AG10803 (cell line): Measurements from ENCODE around the gene SMC1B.
"Not testable (repeated sequence)": the region's sequence is repeated elsewhere in the genome, so short reads cannot be mapped to it uniquely, and the experiment has no call there.

Source experiments
- DNase-seq: peaks from one replicate; pipeline ENCODE4 v3.0.0; 2010; ENCODE audit warnings: low read depth
- H3K4me3 ChIP-seq: 2 replicates; pipeline ENCODE4 v1.5.1; 2011; ENCODE audit warnings: mild to moderate bottlenecking, low read length, control low read depth
- TF ChIP-seq, protein P1 (sequence below): conservative IDR thresholded peaks from 2 replicates; pipeline ENCODE4 v1.5.1; 2011; ENCODE audit warnings: mild to moderate bottlenecking, low read length, control low read depth, inconsistent platforms

SMC1B gene

DNA sequence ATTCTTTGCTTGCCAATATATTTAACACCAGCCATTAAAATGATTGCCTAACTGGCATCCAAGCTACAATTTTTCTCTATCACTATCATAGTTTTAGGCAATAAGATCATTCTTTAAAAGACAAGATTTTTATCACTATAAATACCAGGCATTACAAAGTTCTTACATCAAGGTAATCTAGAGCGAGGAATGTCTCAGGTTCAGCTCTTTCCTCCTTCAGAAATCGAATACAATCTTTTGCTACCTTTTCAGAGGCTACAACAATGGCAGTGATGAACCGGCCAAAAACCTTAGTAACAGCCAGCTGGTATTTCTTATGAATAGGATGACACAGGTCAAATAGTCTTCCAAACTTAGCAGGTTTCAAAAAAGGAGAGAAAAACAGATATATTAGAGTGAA, 23.9 kb downstream of the SMC1B start:
- H3K4me3 ChIP-seq, result no peak overlapping the region
- TF ChIP-seq, protein P1, sequence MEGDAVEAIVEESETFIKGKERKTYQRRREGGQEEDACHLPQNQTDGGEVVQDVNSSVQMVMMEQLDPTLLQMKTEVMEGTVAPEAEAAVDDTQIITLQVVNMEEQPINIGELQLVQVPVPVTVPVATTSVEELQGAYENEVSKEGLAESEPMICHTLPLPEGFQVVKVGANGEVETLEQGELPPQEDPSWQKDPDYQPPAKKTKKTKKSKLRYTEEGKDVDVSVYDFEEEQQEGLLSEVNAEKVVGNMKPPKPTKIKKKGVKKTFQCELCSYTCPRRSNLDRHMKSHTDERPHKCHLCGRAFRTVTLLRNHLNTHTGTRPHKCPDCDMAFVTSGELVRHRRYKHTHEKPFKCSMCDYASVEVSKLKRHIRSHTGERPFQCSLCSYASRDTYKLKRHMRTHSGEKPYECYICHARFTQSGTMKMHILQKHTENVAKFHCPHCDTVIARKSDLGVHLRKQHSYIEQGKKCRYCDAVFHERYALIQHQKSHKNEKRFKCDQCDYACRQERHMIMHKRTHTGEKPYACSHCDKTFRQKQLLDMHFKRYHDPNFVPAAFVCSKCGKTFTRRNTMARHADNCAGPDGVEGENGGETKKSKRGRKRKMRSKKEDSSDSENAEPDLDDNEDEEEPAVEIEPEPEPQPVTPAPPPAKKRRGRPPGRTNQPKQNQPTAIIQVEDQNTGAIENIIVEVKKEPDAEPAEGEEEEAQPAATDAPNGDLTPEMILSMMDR, result no peak
- no peak for DNase-seq

DNA sequence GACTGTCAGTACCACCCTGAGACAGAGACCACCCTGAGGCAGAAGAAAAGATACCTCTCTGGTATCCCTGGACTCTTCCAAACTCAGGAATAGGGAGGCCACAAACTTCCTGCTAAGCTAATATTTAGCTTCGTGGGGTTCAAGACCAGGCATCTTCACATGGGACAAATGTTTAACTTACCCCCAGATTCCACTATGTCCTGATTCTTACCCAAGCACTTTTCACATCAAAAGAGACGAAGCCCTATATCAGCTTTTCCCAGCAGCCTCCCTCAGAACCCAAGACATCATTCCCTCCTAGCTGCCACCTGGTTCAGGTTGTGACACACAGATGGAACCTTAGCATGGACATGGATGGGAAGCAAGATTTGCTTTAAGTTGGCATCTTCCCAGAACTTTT, 32.1 kb downstream of the SMC1B start:
- H3K4me3 ChIP-seq, result no peak overlapping the region
- no peak for DNase-seq
- TF ChIP-seq, protein P1, result no peak

DNA sequence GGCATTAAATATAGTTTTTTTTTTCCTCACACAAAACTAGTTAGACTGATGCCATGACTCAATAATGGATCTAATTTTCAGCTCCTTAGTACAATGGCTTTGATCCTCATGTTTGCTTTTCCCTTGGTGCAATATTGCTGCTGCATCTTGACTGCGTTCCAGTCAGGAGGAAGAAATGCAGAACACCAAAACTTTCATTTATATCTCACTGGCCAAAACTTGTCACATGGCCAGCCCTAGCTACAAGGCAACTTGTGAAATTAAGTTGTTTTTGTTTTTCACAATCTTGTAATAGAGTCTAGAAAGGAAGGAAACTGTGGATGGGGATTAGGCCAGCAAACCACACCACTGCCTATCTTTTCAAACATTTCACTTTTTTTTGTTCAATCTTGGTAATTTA, 36.7 kb downstream of the SMC1B start:
- peak; percentile 12 for DNase-seq
- no peak overlapping the region for H3K4me3 ChIP-seq
- TF ChIP-seq, protein P1, result no peak

DNA sequence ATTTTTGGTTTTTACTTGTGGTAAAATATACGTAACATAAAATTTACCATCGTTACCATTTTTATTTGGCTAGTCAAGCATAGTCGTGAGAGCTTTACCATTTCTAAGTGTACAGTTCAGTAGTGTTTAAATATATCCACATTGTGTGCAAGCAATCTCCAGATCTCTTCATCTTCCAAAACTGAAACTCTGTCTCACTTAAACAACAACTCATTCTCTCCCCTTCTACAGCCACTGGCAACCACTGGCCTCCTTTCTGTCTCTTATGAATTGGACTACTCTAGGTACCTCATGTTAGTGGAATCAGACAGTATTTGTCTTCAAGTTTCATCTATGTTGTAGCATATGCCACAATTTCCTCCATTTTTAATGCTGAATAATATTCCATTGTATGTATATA, 37.4 kb downstream of the SMC1B start:
- TF ChIP-seq, protein P1, result no peak

DNA sequence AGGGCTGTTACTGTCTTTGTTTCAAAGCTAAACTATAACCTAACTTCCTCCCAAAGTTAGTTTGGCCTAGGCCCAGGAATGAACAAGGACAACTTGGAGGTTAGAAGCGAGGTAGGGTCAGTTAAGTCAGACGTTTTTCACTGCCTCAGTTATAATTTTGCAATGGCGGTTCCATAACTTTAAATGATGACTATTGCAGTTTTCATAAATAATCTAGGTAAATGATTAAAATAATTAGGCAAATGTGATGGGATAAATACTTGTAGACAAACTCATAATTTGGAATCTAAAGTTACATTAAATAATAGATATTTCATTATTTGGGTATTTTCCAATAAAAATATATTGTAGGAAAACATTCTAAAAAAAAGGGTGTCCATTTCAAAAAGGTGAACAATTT, 39.8 kb downstream of the SMC1B start:
- not testable (repeated sequence) for DNase-seq, H3K4me3 ChIP-seq

More for the DNA sequence above, 37.4 kb downstream of the SMC1B start:
- H3K4me3 ChIP-seq, result no peak overlapping the region
- DNase-seq, result no peak

DNA sequence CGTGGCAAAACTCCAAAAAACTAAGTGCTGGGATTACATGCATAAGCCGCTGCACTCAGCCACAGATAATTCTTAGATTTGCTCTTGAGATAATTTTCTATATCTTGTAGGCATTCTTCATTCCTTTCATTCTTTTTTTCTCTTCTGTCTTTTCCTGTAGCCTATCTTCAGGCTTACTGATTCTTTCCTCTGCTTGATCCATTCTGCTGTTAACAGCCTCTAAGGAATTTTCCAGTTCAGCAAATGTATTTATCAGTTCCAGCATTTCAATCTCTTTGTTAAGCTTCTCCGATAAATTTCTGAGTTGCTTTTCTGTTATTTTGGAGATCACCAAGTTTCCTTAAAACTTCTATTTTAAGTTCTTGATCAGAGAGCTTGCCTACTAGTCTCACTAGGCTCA, 46.7 kb downstream of the SMC1B start:
- DNase-seq, result no peak
- TF ChIP-seq, protein P1, result no peak
- H3K4me3 ChIP-seq, result no peak overlapping the region

DNA sequence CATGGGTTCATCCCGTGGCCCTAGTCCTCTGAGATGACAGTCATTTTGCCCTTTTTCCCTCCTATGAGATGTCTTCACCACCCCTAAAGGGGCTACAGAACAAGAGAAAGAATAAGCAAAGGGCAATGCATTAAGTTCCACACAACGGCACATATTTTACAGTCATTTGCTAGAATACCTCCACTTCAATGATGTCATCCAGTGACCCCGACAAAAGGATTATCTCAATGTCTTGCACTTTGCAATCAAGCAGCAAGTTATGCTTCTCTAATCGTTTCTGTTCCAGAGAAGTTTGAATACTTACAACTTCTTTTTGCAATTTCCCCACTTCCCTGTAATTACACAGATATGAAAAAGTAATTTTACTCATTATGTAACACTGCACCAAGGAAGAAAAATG, 53.8 kb downstream of the SMC1B start:
- TF ChIP-seq, protein P1, result no peak
- no peak overlapping the region for H3K4me3 ChIP-seq
- no peak for DNase-seq

DNA sequence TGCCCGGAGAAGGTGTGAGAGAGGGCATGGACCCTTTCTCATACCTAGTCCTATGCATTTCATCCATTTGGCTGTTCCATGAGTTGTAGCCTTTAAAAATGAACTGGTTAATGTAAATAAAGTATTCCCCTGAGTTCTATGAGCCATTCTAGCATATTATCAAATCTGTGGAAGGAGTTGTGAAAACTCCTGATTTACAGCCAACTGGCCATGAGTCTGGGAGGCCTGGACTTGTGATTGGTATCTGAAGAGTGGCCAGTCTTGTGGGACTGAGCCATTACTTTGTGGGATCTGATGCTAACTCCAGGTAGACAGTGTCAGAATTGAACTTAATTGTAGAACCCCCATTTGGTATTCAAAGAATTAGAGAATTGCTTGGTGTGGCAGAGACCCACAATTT, 55.3 kb downstream of the SMC1B start:
- peak; percentile 4 for DNase-seq
- TF ChIP-seq, protein P1, result no peak
- no peak overlapping the region for H3K4me3 ChIP-seq
